ENCODE measurements around the gene TBXAS1.

DNA sequence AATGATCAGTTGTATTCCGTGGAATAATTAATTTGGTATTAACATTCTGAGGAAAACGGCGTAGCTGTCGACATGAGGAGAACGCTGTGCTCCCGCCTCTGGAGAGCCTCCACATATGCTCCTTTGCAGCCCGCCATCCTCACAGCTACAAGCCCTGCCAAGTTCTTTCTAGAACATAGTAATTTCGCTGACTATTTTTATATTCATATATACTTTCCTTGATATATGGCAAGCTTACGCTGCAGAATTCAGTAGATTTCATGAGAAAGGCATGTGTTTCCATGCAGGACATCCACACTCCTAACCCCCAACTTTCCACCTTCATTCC is 45.2 kb downstream of the TBXAS1 start:
- TF ChIP-seq, protein P1, sequence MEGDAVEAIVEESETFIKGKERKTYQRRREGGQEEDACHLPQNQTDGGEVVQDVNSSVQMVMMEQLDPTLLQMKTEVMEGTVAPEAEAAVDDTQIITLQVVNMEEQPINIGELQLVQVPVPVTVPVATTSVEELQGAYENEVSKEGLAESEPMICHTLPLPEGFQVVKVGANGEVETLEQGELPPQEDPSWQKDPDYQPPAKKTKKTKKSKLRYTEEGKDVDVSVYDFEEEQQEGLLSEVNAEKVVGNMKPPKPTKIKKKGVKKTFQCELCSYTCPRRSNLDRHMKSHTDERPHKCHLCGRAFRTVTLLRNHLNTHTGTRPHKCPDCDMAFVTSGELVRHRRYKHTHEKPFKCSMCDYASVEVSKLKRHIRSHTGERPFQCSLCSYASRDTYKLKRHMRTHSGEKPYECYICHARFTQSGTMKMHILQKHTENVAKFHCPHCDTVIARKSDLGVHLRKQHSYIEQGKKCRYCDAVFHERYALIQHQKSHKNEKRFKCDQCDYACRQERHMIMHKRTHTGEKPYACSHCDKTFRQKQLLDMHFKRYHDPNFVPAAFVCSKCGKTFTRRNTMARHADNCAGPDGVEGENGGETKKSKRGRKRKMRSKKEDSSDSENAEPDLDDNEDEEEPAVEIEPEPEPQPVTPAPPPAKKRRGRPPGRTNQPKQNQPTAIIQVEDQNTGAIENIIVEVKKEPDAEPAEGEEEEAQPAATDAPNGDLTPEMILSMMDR (IDR thresholded peaks at IDR 0.05; ENCODE audit: poor library complexity, severe bottlenecking), result no peak
- TF ChIP-seq EP300 (conservative IDR thresholded peaks at IDR 0.05; ENCODE audit: poor library complexity, severe bottlenecking), result no peak
- no peak for TF ChIP-seq EZH2 (IDR thresholded peaks at IDR 0.05; ENCODE audit: borderline replicate concordance, insufficient read depth, low read length, poor library complexity, severe bottlenecking)
- no peak for TF ChIP-seq POLR2AphosphoS5 (IDR thresholded peaks at IDR 0.05)
- no peak for TF ChIP-seq MXI1 (conservative IDR thresholded peaks at IDR 0.05; ENCODE audit: poor library complexity, severe bottlenecking)
- TF ChIP-seq RAD21 (conservative IDR thresholded peaks at IDR 0.05), result no peak

Data from neural cell (in vitro differentiated cells).